Upper lobe of left lung (tissue), 6 donors: ENCODE data around the gene SBK2. TPM values are rescaled to one million over a fixed set of nuclear protein-coding genes. Genes with fewer than 3 reads are reported as not detected.

Source experiments
- ATAC-seq, 2 donors: fragments of 200-7000 bp; cut with Tn5 transposase; one replicate each; pipeline ENCODE4 v1.9.1; 2022; ENCODE audit warnings: mild to moderate bottlenecking in 2 of 2, moderate library complexity in 2 of 2; ENCODE audit not compliant: low FRiP score in 2 of 2
- DNase-seq, 2 donors: peaks; one replicate each; pipeline ENCODE4 v3.0.0-alpha.2; 2019 to 2020
- H3K27ac ChIP-seq, 4 donors: fragments of 200-600 bp; sonication (generic); one replicate each; pipeline ENCODE4 v1.5.1; 2016 to 2019
- H3K27me3 ChIP-seq, 4 donors: fragments of 200-600 bp; sonication (generic); one replicate each; pipeline ENCODE4 v1.5.1; 2017 to 2019
- H3K36me3 ChIP-seq, 4 donors: fragments of 200-600 bp; sonication (generic); one replicate each; pipeline ENCODE4 v1.5.1; 2016 to 2019
- H3K4me1 ChIP-seq, 4 donors: fragments of 200-600 bp; sonication (generic); one replicate each; pipeline ENCODE4 v1.5.1; 2018 to 2019
- H3K4me3 ChIP-seq, 4 donors: fragments of 200-600 bp; sonication (generic); one replicate each; pipeline ENCODE4 v1.5.1; 2017 to 2019; ENCODE audit warnings: mild to moderate bottlenecking in 2 of 4, moderate library complexity in 1 of 4
- H3K9me3 ChIP-seq, 4 donors: fragments of 200-600 bp; sonication (generic); one replicate each; pipeline ENCODE4 v1.5.1; 2018 to 2019
- CTCF ChIP-seq, 6 experiments: fragments of 450-650 bp in 4 of 6; fragments of 200-600 bp in 2 of 6; sonication (generic) in 2 of 6; IDR thresholded peaks; one replicate each; pipeline ENCODE4 v1.5.1; 2016 to 2019; ENCODE audit warnings: antibody characterized with exemption in 6 of 6
- EP300 ChIP-seq, 4 donors: sonication (generic); formaldehyde crosslinking; IDR thresholded peaks; one replicate each; pipeline ENCODE4 v1.5.1; 2017; ENCODE audit warnings: antibody characterized with exemption in 4 of 4, control low read depth in 2 of 4
- POLR2A ChIP-seq, 4 donors: fragments of 450-650 bp; IDR thresholded peaks; one replicate each; pipeline ENCODE4 v1.5.1; 2016 to 2017; ENCODE audit warnings: antibody characterized with exemption in 4 of 4, mild to moderate bottlenecking in 2 of 4
- POLR2AphosphoS5 ChIP-seq, 2 donors: sonication (generic); formaldehyde crosslinking; IDR thresholded peaks; one replicate each; pipeline ENCODE4 v1.5.1; 2017; ENCODE audit warnings: antibody characterized with exemption in 2 of 2
- WGBS, 2 donors: methylation state at CpG; one replicate each; pipeline ENCODE4 v1.1.5; 2017 to 2018; 5-methylcytosine and 5-hydroxymethylcytosine counted together
- total RNA-seq, 6 donors: library from RNA; depleted of rRNA in 4 of 6; stranded (reverse); fragments of >200 nt in 4 of 6; gene quantifications; one replicate each; pipeline versions ENCODE4 v1.1.0 to v1.2.1, GENCODE V29; 2016 to 2021
- donor health status: DM: no; HTN: no; CAD: no; lungs with moderate emphysema.
- donor health status: DM: no; HTN: yes; CAD: no; lungs with severe emphysema.

SBK2 gene
- total RNA-seq, 6 donors from 2014 or later: not detected

- TF ChIP-seq POLR2A (IDR thresholded peaks at IDR 0.05): no peak
- no peak for TF ChIP-seq EP300 (IDR thresholded peaks at IDR 0.05)
- no peak for TF ChIP-seq CTCF (IDR thresholded peaks at IDR 0.05)
- TF ChIP-seq POLR2AphosphoS5 (IDR thresholded peaks at IDR 0.05): no peak
- no peaks in the 10 kb centered on the region for H3K27me3 ChIP-seq
- no peak for DNase-seq
- H3K4me1 ChIP-seq: peaks cover 0 to 23% (median 0%) of the 10 kb centered on the region in 4 donors
- 74 to 78% methylated on average over 5 of the region's 5 CpGs for WGBS, 2 donors
- no peak for ATAC-seq
- H3K4me3 ChIP-seq: no peak overlapping the region
- no peaks in the 10 kb centered on the region for H3K36me3 ChIP-seq
- no peaks in the 10 kb centered on the region for H3K9me3 ChIP-seq
- no peak overlapping the region for H3K27ac ChIP-seq
Observed at GRCh38 chr19:55543567-55543966, 6.6 kb upstream of the SBK2 start.

GRCh38 chr19:55542292-55542855, 5.4 kb upstream of the SBK2 start:
- no peaks in the 10 kb centered on the region for H3K36me3 ChIP-seq

GRCh38 chr19:55541091-55541490, 4.2 kb upstream of the SBK2 start:
- Histone ChIP-seq H3K27me3 (no peaks in the 10 kb centered on the region), H3K27ac (no peak overlapping the region), H3K4me1 (peaks cover 0 to 6% (median 0%) of the 10 kb centered on the region in 4 donors), H3K4me3 (no peak overlapping the region), H3K9me3 (no peaks in the 10 kb centered on the region), H3K36me3 (no peaks in the 10 kb centered on the region)
- no peak for DNase-seq
- TF ChIP-seq POLR2AphosphoS5 (IDR thresholded peaks at IDR 0.05) (no peak), POLR2A (IDR thresholded peaks at IDR 0.05) (no peak), EP300 (IDR thresholded peaks at IDR 0.05) (no peak), CTCF (IDR thresholded peaks at IDR 0.05) (no peak)
- 78 to 83% methylated on average over 9 to 19 of the region's 19 CpGs for WGBS, 2 donors
- ATAC-seq: no peak

More at GRCh38 chr19:55542292-55542855, 5.4 kb upstream of the SBK2 start:
- 85 to 92% methylated on average over 7 of the region's 7 CpGs for WGBS, 2 donors
- no peaks in the 10 kb centered on the region for H3K9me3 ChIP-seq
- no peak overlapping the region for H3K27ac ChIP-seq
- no peaks in the 10 kb centered on the region for H3K27me3 ChIP-seq
- TF ChIP-seq EP300 (IDR thresholded peaks at IDR 0.05) (no peak), POLR2A (IDR thresholded peaks at IDR 0.05) (no peak), CTCF (IDR thresholded peaks at IDR 0.05) (no peak), POLR2AphosphoS5 (IDR thresholded peaks at IDR 0.05) (no peak)
- no peak for ATAC-seq
- no peak overlapping the region for H3K4me3 ChIP-seq
- no peak for DNase-seq
- H3K4me1 ChIP-seq: peaks cover 0 to 17% (median 0%) of the 10 kb centered on the region in 4 donors

GRCh38 chr19:55540619-55541018, 3.7 kb upstream of the SBK2 start:
- WGBS, 2 donors: 57 to 60% methylated on average over 10 of the region's 10 CpGs
- no peaks in the 10 kb centered on the region for H3K36me3 ChIP-seq
- no peak overlapping the region for H3K4me3 ChIP-seq
- peaks cover 0 to 4% (median 0%) of the 10 kb centered on the region in 4 donors for H3K4me1 ChIP-seq
- no peak overlapping the region for H3K27ac ChIP-seq
- ATAC-seq (no peak), DNase-seq (no peak)
- no peaks in the 10 kb centered on the region for H3K9me3 ChIP-seq
- H3K27me3 ChIP-seq: no peaks in the 10 kb centered on the region
- no peak for TF ChIP-seq EP300 (IDR thresholded peaks at IDR 0.05)
- TF ChIP-seq POLR2A (IDR thresholded peaks at IDR 0.05): no peak
- TF ChIP-seq CTCF (IDR thresholded peaks at IDR 0.05): no peak
- no peak for TF ChIP-seq POLR2AphosphoS5 (IDR thresholded peaks at IDR 0.05)
